Measurements from ENCODE around the gene SLC9A1. TPM values are rescaled to one million over a fixed set of nuclear protein-coding genes. Genes with fewer than 3 reads are reported as not detected.

SLC9A1 gene
- total and polyA plus RNA-seq, 4 donors: 4.5 to 24.9 (median 13.8) TPM

DNA sequence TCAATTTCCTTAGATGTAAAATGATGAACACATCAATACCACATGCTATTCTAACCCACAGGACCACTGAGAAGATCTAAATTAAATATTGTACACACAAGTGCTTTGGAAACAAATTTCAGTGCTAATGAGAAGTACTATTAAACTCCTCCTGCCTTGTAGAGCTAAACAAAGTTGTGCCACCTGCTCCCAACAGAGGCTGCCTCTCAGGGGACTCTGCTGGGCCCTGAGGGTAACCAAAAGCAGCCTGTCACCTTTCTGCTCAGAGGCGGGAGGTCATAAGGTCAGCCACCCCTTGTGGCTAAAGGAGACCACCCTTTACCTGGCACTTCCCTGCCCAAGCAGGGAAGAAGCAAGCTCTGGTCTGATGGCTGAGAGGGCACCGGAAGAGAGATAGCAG lies 6.3 kb downstream of the SLC9A1 start:
- no peak overlapping the region for H3K27ac ChIP-seq (ENCODE audit: low read depth in 1 of 2, low read length in 2 of 2)
- H3K9me3 ChIP-seq (ENCODE audit: control insufficient read depth, low read length): no peaks in the 10 kb centered on the region
- ATAC-seq (ENCODE audit: low FRiP score) (no peak), DNase-seq (no peak)
- H3K4me1 ChIP-seq (ENCODE audit: control insufficient read depth in 1 of 2, insufficient read depth in 2 of 2, low read length in 2 of 2): no peaks in the 10 kb centered on the region
- no peak overlapping the region for H3K4me3 ChIP-seq (ENCODE audit: low read length in 2 of 2)
- no peaks in the 10 kb centered on the region for H3K27me3 ChIP-seq (ENCODE audit: control insufficient read depth in 1 of 2, insufficient read depth in 2 of 2, low read length in 1 of 2)
- no peaks in the 10 kb centered on the region for H3K36me3 ChIP-seq (ENCODE audit: control insufficient read depth in 1 of 2, insufficient read depth in 2 of 2, low read length in 1 of 2)
- intact Hi-C loops (cut with DNase I): no loop called here
- 78 to 89% methylated on average over 2 of the region's 2 CpGs for WGBS, 2 donors

DNA sequence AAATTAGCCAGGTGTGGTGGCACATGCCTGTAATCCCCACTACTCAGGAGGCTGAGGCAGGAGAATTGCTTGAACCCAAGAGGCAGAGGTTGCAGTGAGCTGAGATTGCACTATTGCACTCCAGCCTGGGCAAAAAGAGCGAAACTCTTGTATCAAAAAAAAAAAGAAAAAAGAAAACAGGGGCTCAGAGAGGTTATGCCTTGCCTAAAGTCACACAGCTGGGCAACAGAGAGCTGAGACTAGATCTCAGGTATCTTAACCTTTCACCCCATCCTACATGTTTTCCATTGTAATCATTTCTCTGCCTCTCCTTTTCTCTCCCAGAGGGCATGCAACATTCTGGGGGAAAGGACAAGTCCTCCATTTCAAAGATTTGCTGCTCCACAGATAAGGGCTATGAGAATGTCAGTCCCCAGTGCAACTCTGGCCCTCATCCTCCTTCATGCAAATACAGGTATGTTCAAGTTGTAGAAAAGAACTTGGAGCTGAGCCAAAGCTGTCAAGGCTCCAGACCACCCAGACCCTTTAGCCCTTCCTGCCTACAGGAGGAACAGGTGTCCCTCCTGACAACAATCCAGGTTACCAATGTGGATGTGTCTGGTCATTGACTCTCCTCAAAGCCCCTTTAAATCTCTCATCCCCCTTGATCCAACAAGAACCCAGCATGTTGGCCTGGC lies 6.9 kb downstream of the SLC9A1 start:
- DNase-seq (no peak), ATAC-seq (ENCODE audit: low FRiP score) (no peak)
- no peak overlapping the region for H3K4me3 ChIP-seq (ENCODE audit: low read length in 2 of 2)
- no peak overlapping the region for H3K27ac ChIP-seq (ENCODE audit: low read depth in 1 of 2, low read length in 2 of 2)
- no peaks in the 10 kb centered on the region for H3K9me3 ChIP-seq (ENCODE audit: control insufficient read depth, low read length)
- H3K36me3 ChIP-seq (ENCODE audit: control insufficient read depth in 1 of 2, insufficient read depth in 2 of 2, low read length in 1 of 2): no peaks in the 10 kb centered on the region
- no peaks in the 10 kb centered on the region for H3K4me1 ChIP-seq (ENCODE audit: control insufficient read depth in 1 of 2, insufficient read depth in 2 of 2, low read length in 2 of 2)
- no peaks in the 10 kb centered on the region for H3K27me3 ChIP-seq (ENCODE audit: control insufficient read depth in 1 of 2, insufficient read depth in 2 of 2, low read length in 1 of 2)
- intact Hi-C loops (cut with DNase I): no loop called here
- WGBS, 2 donors: 94 to 100% methylated on average over 1 of the region's 1 CpG

DNA sequence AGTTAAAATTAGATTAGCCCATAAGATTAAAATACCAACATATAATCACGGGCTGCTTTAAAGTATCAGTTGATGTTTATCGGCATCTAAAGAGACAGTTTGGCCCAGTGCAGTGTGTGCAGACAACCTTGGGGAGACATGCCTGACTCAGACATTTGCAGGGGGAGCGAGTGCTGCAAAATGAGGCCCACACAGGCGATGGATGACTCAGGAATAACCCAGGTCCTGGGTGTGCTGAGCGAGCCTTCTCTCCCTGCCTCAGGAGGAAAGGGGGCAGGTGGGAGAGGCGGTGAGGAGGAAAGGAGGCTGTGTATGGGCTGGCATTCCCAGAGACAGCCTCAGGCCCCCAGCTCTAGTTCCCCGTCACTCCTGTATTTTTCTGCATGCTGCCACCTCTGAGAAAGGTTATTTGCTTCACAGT lies 9.0 kb downstream of the SLC9A1 start:
- WGBS, 2 donors: 17 to 24% methylated on average over 7 of the region's 7 CpGs
- intact Hi-C loops (cut with DNase I): no loop called here
- peak overlapping the region; percentile 48 to 96 for H3K27ac ChIP-seq (ENCODE audit: low read depth in 1 of 2, low read length in 2 of 2)
- no peaks in the 10 kb centered on the region for H3K36me3 ChIP-seq (ENCODE audit: control insufficient read depth in 1 of 2, insufficient read depth in 2 of 2, low read length in 1 of 2)
- DNase-seq (peak; percentile 63 to 80), ATAC-seq (ENCODE audit: low FRiP score) (peak; percentile 76)
- H3K27me3 ChIP-seq (ENCODE audit: control insufficient read depth in 1 of 2, insufficient read depth in 2 of 2, low read length in 1 of 2): no peaks in the 10 kb centered on the region
- H3K9me3 ChIP-seq (ENCODE audit: control insufficient read depth, low read length): no peaks in the 10 kb centered on the region
- no peak overlapping the region for H3K4me3 ChIP-seq (ENCODE audit: low read length in 2 of 2)
- H3K4me1 ChIP-seq (ENCODE audit: control insufficient read depth in 1 of 2, insufficient read depth in 2 of 2, low read length in 2 of 2): no peaks in the 10 kb centered on the region

- no peak for DNase-seq
- WGBS, 2 donors: 38 to 45% methylated on average over 5 of the region's 5 CpGs
- intact Hi-C loops (cut with DNase I): no loop called here
- Histone ChIP-seq H3K4me3 (ENCODE audit: low read length in 2 of 2) (no peak overlapping the region), H3K27me3 (ENCODE audit: control insufficient read depth in 1 of 2, insufficient read depth in 2 of 2, low read length in 1 of 2) (no peaks in the 10 kb centered on the region), H3K27ac (ENCODE audit: low read depth in 1 of 2, low read length in 2 of 2) (peak overlapping the region; percentile 48 to 96), H3K4me1 (ENCODE audit: control insufficient read depth in 1 of 2, insufficient read depth in 2 of 2, low read length in 2 of 2) (no peaks in the 10 kb centered on the region), H3K36me3 (ENCODE audit: control insufficient read depth in 1 of 2, insufficient read depth in 2 of 2, low read length in 1 of 2) (no peaks in the 10 kb centered on the region), H3K9me3 (ENCODE audit: control insufficient read depth, low read length) (no peaks in the 10 kb centered on the region)
- ATAC-seq (ENCODE audit: low FRiP score): peak; percentile 70
Observed at GRCh38 chr1:27144920-27145661, 9.8 kb downstream of the SLC9A1 start.

DNA sequence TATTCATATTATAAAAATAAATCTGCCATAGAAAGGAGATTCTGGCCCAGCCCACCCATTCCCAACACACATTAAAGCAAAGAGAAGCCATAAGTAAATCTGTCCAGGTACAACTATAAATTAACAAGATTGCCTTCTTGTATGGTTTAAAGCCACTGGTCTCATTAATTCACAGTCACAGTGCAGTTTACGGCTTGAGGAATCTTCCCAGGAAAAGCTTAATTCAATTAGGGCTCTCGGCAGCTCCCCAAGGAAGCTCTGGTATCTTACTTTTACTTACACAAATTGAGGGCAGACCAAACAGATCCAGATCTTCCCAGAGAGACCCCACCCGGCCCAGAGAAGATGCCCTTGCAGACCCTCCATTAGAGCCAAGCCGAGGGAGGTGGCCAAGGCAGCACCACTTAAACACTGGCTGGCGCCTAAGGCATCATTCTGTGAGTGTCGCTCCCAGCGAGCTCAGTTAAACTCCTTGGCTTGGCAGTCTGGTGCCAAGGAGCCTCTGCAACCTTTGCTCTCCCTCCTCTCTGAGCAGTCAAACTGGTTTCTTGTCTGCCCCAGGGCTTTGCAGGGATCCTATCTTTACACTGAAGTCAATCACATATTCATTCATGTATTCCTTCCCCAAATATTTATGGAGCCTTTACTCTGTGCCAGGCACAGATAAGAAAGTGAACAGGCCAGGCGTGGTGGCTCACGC lies 10.7 kb downstream of the SLC9A1 start:
- intact Hi-C loops (cut with DNase I): no loop called here
- H3K9me3 ChIP-seq (ENCODE audit: control insufficient read depth, low read length): no peaks in the 10 kb centered on the region
- H3K36me3 ChIP-seq (ENCODE audit: control insufficient read depth in 1 of 2, insufficient read depth in 2 of 2, low read length in 1 of 2): no peaks in the 10 kb centered on the region
- no peaks in the 10 kb centered on the region for H3K4me1 ChIP-seq (ENCODE audit: control insufficient read depth in 1 of 2, insufficient read depth in 2 of 2, low read length in 2 of 2)
- ATAC-seq (ENCODE audit: low FRiP score) (no peak), DNase-seq (no peak)
- no peak overlapping the region for H3K4me3 ChIP-seq (ENCODE audit: low read length in 2 of 2)
- 93 to 94% methylated on average over 9 of the region's 9 CpGs for WGBS, 2 donors
- no peaks in the 10 kb centered on the region for H3K27me3 ChIP-seq (ENCODE audit: control insufficient read depth in 1 of 2, insufficient read depth in 2 of 2, low read length in 1 of 2)
- no peak overlapping the region for H3K27ac ChIP-seq (ENCODE audit: low read depth in 1 of 2, low read length in 2 of 2)

GRCh38 chr1:27143401-27143800 lies 11.5 kb downstream of the SLC9A1 start:
- Histone ChIP-seq H3K27ac (ENCODE audit: low read depth in 1 of 2, low read length in 2 of 2) (no peak overlapping the region), H3K4me1 (ENCODE audit: control insufficient read depth in 1 of 2, insufficient read depth in 2 of 2, low read length in 2 of 2) (no peaks in the 10 kb centered on the region), H3K4me3 (ENCODE audit: low read length in 2 of 2) (no peak overlapping the region), H3K27me3 (ENCODE audit: control insufficient read depth in 1 of 2, insufficient read depth in 2 of 2, low read length in 1 of 2) (no peaks in the 10 kb centered on the region), H3K36me3 (ENCODE audit: control insufficient read depth in 1 of 2, insufficient read depth in 2 of 2, low read length in 1 of 2) (no peaks in the 10 kb centered on the region), H3K9me3 (ENCODE audit: control insufficient read depth, low read length) (no peaks in the 10 kb centered on the region)
- WGBS, 2 donors: 65 to 71% methylated on average over 6 of the region's 6 CpGs
- ATAC-seq (ENCODE audit: low FRiP score) (no peak), DNase-seq (no peak)
- intact Hi-C loops (cut with DNase I): no loop called here

DNA sequence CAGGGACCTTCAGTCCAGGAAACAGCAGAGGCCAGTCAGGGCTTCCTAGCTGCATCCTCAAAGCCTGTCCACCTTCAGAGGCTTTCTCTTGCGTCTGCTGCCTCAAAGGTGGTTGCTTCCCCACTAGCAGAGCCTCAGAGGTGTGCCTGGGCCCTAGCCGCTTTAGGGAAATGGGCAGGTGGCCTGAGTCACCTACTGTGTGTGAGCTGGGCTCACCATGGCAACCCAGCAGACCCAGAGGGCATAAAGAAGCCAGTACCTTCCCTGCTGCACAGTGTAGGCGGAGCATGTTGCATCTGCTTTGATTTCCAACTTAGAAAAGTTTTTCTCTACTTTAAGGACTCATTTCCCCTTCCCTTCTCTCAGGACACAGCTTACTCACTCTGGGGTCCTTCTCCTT lies 12.5 kb downstream of the SLC9A1 start:
- Histone ChIP-seq H3K27ac (ENCODE audit: low read depth in 1 of 2, low read length in 2 of 2) (no peak overlapping the region), H3K27me3 (ENCODE audit: control insufficient read depth in 1 of 2, insufficient read depth in 2 of 2, low read length in 1 of 2) (no peaks in the 10 kb centered on the region), H3K9me3 (ENCODE audit: control insufficient read depth, low read length) (no peaks in the 10 kb centered on the region), H3K4me3 (ENCODE audit: low read length in 2 of 2) (no peak overlapping the region), H3K36me3 (ENCODE audit: control insufficient read depth in 1 of 2, insufficient read depth in 2 of 2, low read length in 1 of 2) (no peaks in the 10 kb centered on the region), H3K4me1 (ENCODE audit: control insufficient read depth in 1 of 2, insufficient read depth in 2 of 2, low read length in 2 of 2) (no peaks in the 10 kb centered on the region)
- DNase-seq (no peak), ATAC-seq (ENCODE audit: low FRiP score) (no peak)
- intact Hi-C loops (cut with DNase I): no loop called here
- WGBS, 2 donors: 89 to 91% methylated on average over 3 of the region's 3 CpGs

DNA sequence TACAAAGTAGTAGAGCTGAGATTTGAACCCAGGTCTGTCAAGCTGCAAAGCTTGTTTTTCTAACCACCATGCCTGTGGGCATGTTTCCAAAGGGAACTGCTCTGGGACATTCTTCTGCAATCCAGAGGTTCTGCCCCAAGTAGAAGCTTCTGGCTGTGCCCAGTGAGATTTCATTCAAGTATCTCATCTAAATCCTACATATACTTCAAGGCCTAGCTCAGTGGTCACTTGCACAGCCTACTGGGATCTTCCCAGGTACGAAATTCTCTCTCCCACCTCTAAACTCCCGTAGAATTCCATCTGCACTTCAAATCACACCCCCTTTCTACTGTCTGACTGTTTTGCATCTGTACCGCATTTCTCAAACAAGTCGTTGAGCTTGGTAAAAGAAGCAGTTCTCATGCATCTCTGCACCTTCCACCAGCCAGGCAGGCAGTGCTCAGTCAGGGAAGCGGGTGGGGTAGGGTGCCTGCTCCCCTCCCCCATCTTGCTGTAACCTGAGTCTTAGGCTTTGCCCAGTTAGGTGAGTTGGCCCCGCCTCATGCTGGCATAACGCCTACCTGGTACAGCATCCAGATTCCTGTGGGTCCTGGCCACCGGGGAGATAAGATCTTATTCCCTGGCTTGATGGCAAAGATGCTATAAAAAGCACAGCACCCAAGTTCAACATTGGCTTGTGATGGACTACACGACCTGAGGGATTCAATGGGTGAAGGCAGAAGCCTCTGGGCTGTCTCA lies 13.5 kb downstream of the SLC9A1 start:
- H3K4me3 ChIP-seq (ENCODE audit: low read length in 2 of 2): no peak overlapping the region
- no peaks in the 10 kb centered on the region for H3K36me3 ChIP-seq (ENCODE audit: control insufficient read depth in 1 of 2, insufficient read depth in 2 of 2, low read length in 1 of 2)
- H3K9me3 ChIP-seq (ENCODE audit: control insufficient read depth, low read length): no peaks in the 10 kb centered on the region
- no peak for DNase-seq
- intact Hi-C loops (cut with DNase I): no loop called here
- H3K27ac ChIP-seq (ENCODE audit: low read depth in 1 of 2, low read length in 2 of 2): no peak overlapping the region
- no peaks in the 10 kb centered on the region for H3K27me3 ChIP-seq (ENCODE audit: control insufficient read depth in 1 of 2, insufficient read depth in 2 of 2, low read length in 1 of 2)
- H3K4me1 ChIP-seq (ENCODE audit: control insufficient read depth in 1 of 2, insufficient read depth in 2 of 2, low read length in 2 of 2): no peaks in the 10 kb centered on the region
- no peak for ATAC-seq (ENCODE audit: low FRiP score)
- 65 to 66% methylated on average over 9 of the region's 9 CpGs for WGBS, 2 donors
